Measurements from ENCODE around the gene SLC35B2.
A peak's percentile ranks its signal among the peaks of the same experiment; 100 is the strongest.

The SLC35B2 gene

DNA sequence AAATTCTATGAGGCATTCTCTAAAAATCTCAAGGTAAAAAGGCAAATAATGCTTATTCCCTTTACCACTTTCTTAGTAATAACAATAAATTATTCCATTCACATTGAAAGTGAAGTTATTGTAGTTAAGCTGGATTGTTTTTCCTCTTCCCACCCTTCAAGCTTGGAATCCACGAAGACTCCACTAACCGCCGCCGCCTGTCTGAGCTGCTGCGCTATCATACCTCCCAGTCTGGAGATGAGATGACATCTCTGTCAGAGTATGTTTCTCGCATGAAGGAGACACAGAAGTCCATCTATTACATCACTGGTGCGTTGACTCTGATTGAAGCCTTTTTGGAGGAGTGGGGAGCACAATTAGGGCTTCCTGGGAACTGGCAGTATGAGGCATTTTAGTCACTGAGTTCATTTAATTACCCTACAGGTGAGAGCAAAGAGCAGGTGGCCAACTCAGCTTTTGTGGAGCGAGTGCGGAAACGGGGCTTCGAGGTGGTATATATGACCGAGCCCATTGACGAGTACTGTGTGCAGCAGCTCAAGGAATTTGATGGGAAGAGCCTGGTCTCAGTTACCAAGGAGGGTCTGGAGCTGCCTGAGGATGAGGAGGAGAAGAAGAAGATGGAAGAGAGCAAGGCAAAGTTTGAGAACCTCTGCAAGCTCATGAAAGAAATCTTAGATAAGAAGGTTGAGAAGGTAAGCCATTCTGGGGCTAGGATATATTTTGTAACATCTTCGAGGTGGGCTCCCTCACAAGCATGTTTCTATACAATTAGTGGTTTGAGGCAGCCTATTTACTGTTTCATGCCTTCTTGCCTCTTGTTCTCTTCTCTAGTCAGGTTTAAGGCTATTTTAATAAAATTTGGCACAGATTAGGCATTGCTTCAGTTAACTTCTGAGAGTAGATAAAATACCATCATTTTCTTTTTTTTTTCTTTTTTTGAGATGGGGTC, 5.5 kb downstream of the SLC35B2 start:
- DNase-seq: no peak

DNA sequence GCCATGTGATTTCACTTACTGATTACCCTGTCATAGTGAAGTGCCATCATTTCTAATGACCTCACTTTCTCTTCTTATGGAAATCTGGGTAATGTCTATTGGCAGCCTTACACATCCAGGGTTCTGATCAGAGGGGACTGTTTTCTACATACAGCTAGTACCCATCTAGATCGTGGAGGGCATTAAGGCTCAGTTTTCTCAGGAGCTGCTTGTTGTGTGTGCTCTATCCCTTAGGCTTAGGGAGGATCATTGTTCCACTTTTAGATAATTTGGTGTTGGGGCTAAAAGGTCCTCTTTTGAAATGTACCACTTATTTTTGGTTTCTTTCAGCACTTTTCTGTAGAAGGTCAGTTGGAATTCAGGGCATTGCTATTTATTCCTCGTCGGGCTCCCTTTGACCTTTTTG, 6.6 kb downstream of the SLC35B2 start:
- no peak for DNase-seq

DNA sequence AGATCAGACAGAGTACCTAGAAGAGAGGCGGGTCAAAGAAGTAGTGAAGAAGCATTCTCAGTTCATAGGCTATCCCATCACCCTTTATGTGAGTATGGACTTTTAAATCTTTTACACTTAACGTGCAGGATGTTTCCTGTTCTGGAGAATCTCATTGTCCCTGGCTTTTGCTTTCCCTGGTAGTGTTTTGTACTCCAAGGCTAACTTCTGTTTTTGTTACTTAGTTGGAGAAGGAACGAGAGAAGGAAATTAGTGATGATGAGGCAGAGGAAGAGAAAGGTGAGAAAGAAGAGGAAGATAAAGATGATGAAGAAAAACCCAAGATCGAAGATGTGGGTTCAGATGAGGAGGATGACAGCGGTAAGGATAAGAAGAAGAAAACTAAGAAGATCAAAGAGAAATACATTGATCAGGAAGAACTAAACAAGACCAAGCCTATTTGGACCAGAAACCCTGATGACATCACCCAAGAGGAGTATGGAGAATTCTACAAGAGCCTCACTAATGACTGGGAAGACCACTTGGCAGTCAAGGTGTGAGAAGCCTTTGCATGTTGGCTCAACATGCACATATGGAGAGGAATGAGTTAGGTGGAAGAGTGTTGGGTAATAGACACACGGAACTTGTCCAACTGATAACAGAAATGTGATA, 7.1 kb downstream of the SLC35B2 start:
- no peak for DNase-seq

DNA sequence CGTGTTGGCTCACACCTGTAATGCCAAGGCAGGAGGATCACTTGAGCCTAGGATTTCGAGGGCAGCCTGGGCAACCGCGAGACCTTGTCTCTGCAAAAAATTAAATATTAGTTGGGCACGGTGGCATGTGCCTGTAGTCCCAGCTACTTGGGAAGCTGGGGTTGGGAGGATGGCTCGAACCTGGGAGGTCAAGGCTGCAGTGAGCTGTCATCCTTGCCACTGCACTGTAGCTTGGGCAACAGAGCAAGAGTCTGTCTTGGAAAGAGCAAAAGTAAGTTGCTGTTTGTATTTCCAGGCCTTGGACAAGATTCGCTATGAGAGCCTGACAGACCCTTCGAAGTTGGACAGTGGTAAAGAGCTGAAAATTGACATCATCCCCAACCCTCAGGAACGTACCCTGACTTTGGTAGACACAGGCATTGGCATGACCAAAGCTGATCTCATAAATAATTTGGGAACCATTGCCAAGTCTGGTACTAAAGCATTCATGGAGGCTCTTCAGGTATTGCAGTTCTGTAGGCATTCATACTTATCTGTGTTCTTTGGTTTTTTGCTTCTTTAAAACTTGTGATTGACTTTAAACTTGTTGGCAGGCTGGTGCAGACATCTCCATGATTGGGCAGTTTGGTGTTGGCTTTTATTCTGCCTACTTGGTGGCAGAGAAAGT, 8.1 kb downstream of the SLC35B2 start:
- DNase-seq: no peak

DNA sequence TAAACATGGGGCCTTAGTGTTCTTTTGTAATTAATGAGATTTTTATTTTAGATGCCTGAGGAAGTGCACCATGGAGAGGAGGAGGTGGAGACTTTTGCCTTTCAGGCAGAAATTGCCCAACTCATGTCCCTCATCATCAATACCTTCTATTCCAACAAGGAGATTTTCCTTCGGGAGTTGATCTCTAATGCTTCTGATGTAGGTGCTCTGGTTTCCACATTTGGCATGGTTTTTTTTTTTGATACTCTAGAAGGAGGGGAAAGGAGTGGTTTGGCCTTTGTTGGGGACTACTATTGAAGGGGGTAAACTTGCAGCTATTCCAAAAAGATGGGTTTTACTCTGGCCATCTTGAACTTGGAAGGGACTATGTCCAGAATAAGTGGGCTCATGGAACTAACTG, 8.7 kb downstream of the SLC35B2 start:
- no peak for DNase-seq

DNA sequence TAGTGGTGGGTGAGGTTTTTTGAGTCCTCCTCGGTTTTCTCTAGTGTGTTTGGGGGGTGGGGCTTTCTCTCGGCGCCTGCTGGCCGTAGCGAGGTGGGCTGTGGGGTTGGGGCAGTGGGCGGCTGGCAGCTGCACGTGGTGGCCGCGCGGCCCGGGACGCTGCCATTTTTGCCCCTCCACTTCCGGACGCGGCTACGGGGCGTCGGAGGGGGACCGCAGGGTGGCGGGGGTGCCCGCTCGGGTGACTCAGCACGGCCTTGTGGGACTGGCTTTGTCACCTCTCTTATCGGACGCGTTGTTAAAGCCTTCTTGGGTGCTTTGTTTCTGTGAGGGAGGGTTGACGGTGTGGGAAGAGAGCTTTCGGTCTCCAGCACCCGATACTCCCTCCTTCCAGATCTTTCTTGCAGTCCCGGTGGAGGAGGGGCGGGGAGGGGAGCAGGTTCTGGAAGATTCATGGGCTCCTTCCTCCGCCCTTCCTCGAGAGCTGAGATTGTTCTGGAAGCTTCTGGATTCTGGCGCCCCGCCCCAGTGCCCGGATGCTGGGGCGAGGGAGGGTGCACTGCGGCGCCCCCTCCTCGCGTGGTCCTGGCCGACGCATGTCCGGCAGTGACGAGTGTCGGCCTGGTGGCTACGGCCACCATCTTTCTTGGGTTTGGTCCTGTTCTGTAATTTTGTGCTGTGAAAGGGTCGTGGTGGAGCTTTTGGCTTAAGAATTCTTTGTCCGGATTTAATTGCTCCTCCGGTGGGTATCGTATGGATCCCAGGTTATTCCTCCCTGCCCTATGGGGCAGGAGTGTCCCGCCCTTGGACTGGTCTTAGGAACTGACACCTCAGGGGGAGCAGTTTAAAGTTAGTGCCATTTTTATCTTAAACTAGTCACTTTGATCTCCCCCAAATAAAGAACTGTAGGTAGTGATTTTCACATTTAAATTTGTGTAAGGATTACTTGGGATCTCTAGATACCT, 9.7 kb downstream of the SLC35B2 start:
- peak; percentile 66 for DNase-seq

DNA sequence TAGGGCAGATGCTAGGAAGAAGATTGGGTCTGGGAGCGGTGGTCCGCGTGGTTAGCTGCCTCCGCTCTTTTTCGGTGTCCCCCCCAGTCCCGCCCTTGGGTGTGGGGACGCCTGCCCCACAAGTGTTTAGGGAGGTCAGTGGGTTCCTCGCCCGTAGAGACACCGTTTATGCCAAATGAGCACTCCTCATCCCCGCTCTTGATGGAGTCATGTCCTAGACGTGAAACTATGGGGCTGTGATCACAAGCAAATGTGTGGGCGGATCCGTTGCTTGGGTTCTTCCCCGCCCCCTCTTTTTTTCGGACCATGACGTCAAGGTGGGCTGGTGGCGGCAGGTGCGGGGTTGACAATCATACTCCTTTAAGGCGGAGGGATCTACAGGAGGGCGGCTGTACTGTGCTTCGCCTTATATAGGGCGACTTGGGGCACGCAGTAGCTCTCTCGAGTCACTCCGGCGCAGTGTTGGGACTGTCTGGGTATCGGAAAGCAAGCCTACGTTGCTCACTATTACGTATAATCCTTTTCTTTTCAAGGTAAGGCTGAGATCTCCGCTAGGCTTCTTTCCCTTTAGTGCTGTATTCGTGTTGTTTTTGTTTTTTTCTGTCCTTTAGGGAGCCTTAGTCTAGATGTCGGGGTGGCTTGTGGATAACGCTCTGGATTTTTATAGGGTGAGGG, 10.5 kb downstream of the SLC35B2 start, which contains the start of gene HSP90AB1:
Gene HSP90AB1, plus strand, starts transcription at position 439 of the 675 bp plus-strand sequence. CDS start 1,529 bp downstream, outside the sequence.
- peak; percentile 100 for DNase-seq

DNA sequence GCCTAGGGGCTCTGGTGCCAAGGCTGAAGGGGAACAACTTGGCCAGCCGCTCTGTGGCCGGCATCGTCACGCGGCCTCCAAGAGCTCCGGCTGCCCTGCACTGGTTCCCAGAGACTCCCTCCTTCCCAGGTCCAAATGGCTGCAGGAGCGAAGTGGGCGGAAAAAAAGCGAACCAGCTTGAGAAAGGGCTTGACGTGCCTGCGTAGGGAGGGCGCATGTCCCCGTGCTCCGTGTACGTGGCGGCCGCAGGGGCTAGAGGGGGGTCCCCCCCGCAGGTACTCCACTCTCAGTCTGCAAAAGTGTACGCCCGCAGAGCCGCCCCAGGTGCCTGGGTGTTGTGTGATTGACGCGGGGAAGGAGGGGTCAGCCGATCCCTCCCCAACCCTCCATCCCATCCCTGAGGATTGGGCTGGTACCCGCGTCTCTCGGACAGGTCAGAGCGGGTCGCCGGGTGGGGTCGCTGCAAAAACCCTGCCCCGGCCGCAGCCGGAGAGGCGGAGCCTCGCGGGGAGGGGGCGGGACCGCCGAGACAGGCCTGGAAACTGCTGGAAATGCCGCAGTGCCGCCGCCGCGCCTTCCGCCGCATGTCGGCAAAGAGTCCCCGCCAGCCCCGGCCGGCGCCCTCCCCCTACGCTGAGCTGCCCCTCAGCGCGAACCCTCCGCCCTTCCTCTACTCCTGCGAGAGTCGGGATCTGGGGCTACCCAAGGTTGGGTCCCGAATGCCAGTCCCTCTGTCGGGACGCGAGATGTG, 11.2 kb downstream of the SLC35B2 start:
- peak; percentile 92 for DNase-seq

DNA sequence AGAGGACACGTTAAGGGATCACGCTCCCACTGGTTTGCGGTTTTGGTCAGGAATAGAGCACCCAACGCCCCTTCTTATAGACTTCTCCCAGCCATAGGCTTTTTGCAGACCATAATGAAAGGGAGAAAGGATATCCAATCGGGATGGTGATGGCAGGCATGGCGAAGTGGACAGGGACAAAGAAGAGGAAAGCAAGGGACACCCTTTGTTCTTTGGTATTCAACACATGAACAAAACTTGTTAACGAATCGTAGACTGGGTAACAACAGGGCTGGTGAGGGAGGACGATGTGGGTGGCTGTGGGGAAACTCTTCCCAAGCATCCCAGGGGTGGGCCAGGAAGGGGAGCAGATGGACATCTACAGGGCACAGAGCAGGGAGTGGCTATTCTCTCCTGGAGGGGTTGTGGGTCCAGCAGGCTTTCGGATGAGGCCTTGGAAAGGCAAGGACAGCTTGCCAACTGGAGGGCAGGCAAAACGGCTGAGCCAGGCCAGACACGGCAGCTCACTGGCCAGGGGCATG, 11.9 kb downstream of the SLC35B2 start:
- DNase-seq: peak; percentile 60

DNA sequence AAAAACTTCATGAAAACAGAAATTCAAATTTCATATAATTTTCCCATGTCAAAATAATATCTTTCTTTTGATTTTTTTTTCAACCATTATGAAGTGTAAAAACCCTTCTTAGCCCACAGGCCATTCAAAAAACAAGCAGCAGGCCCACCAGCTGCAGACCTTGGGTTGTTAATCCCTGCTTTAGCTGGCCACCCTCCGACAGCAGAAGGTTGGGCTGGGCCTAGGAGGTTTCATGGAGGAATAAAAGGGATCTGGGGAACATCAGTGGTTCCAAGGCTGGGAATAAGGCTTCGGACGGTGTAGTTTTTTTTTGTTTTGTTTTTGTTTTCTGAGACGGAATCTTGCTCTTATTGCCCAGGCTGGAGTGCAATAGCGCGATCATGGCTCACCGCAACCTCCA, 14.0 kb downstream of the SLC35B2 start:
- peak; percentile 91 for DNase-seq

DNA sequence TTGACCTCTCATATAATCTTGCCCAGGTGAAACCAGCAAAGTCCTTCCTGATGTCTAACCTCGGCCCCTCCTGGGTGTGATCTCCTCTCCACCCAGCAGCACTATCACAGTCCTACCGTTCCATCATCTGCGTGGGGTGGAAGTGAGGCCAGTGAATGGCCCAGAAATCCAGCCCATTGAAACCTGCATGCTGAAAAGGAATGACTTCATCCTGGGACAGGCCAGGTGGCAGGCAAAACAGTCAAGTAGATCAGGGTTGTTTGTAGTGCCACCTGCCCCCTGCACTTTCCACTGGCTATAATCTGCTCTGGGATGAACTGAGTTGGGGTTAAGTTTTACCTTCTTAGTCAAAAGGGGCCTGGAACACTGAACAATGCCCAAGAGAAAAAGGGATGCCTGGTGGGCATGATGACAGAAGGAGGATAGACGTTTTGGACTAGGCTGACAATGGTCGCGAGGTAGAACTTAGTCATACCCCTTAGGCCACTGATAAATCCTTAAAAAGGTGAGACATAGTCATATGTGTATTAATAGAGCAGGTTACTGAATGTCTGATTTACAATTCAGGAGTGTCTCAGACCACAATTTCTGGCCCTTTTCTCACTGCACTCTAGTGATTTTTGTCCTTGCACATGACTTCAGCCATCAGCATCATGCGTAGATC, 18.5 kb downstream of the SLC35B2 start:
- DNase-seq: peak; percentile 52

DNA sequence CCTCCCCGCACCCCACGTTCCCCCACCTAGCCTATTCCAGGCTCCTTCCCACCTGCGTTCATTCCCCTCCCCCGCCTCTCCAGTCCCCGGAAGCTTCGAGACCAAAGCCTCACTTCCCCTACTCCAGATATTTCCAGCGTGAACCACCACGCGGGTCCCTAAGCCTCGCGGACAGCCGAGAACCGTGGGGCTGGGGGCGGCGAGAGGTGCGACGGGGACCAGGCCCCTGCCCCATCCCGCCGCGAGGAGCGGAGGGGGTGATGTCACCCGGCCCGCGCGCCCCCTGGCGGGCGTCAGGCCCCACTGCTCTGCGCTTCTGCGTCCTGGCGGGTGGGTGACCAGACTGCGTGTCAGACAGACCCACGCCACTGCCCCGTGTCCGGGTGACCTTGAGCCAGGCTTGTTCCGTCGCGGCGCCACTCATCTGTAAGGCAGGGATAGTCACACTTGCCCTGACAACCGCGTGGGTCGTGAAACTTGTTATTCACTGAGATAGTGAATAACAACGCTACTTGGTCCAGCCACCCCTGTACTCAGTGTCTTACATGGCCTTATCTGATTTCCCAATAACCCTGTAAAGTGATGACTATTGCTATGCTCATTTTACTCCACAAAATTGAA, 19.4 kb downstream of the SLC35B2 start:
- DNase-seq: peak; percentile 86

DNA sequence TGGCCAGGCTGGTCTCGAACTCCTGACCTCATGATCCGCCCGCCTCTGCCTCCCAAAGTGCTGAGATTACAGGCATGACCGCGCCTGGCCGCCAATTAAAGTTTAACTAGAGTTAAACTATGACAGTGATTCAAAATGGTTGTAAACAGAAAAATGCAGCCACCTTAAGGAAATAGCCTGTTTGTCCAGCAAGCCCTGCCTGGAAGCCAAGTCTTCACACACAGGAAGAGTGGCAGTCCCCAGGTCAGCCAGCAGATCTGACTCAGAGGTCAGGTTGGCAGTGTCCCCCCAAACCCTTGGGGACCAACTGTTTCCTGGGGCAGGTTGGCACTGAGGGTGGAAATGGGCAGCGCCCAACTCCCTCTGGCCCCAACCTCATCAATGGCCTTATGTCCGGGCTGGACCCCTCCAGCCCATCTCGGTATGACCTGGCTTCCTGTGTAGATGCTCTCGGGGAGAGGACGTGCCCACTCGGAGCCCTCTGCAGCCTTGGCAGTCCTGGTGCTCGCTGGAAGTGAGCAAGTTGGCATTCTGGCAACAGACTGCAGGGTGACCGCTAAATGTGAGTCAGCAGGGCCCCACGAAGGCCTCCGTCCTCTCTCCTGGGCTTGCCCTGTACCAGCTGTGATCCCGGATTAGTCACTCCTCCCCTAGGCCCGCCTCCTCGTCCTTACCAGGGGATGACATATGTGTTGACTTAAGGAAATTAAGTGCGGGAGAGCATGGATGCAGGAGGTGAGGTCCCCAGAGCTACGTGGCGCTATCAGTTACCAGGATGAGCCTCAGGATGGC, 20.1 kb downstream of the SLC35B2 start:
- DNase-seq: peak; percentile 99

DNA sequence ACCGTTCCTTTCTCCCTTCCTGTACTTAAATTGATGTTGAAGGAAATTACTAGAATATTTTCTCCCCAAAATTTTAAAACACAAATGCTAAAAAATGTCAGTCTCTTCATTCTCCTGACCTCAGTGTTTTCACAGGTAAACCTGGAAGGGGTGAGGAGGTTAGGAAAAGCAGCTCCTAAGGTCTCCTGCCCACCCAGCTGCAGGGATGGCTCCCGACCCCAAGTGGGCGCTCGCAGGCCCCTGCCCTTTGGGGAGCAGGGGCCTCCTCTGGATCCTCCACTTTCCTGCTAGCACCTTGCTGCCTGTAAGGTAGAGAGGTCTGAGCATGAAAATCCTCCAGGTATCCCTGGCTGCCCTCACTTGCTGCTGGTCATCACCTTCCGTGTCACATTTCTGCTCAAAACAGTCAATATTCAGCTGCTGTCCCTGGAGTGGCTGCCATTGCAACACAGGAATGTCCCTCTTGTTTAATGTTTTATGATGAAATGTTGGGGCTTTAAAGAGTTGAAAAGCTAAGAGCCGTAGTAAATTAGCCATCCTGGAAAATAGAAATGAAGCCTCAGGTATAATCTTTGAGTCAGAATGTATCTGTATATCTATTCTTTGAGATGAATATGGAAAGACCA, 21.3 kb downstream of the SLC35B2 start:
- DNase-seq: no peak

DNA sequence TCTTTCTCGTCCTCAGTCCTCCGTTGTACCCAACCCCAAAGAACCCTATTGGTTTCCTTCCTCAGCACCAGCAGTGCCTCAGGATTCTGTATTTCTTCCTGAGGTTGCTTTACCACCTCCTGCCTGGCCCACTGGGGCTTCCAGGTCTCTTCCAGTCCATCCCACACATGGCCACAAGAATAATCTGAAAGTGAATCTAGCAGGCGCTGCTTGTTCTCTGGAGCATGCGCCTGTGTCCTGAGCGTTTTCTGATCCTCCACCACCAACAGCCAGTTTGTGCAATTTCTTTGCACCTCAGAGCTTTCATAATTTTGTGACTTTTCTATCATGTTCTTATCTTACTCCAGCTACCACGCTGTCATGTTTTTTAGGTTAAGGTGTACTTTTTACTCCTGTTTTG, 22.1 kb downstream of the SLC35B2 start:
- no peak for DNase-seq

DNA sequence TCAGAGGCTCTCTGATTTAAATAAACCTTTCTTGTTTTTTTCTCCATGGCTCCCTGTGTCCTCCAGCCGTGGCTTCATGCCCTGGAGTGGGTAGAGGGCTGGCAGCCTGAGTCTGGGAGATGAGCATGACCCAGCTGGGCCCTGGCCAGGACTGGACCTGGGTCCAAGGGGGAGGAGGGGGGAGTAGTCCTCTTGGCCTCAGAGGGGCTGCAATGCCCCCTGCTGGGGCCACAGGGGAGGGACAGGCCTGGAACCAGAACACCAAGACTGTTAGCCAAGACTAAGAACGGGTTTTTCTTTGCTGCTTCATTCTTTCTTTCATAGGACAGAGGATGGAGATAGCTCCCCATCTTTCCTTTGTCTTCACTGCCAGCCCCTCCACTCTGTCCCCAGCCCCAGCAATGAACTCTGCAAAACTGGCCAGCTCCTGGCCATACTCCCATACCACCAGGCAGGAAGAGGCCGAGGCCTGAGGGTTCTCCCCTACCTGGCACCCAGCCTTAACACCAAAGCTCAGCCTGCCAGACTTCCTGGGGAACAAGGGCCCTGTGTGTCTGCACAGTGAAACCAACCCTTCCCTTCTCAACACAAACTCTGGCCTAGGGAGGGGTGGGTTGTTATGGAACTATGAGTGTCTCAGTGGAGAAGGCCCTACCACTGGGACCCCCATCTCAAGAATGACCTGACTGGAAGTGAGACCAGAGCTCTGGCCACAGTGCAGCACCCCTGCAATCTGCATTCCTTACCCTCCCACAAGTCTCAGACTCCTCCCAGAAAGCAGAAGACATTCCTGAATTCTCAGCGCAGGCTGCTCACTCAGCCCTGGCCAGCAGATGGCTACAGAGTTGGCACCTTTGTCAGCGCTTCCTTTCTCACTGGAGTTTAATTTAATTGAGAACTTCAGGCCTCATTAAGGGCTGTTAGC, 23.0 kb downstream of the SLC35B2 start:
- DNase-seq: peak; percentile 76

DNA sequence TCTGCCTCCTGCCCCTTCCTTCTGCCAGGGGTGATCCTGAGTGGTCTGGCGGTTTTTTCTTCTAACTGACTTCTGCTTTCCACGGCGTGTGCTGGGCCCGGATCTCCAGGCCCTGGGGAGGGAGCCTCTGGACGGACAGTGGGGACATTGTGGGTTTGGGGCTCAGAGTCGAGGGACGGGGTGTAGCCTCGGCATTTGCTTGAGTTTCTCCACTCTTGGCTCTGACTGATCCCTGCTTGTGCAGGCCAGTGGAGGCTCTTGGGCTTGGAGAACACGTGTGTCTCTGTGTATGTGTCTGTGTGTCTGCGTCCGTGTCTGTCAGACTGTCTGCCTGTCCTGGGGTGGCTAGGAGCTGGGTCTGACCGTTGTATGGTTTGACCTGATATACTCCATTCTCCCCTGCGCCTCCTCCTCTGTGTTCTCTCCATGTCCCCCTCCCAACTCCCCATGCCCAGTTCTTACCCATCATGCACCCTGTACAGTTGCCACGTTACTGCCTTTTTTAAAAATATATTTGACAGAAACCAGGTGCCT, 23.7 kb downstream of the SLC35B2 start:
- no peak for DNase-seq

All from NCI-H82 (cell line).